IgD-negative memory B cell (primary cell): ENCODE results near the gene ZNF436. TPM values are rescaled to one million over a fixed set of nuclear protein-coding genes. Genes with fewer than 3 reads are reported as not detected.

Experiments used
- H3K27ac Mint-ChIP-seq, 3 donors: one replicate each; pipeline ENCODE4 v1.8.0; 2020 to 2022; ENCODE audit warnings: mild to moderate bottlenecking in 3 of 3, mixed read lengths in 3 of 3, moderate library complexity in 1 of 3
- H3K27me3 Mint-ChIP-seq: one replicate; pipeline ENCODE4 v1.8.0; 2021; ENCODE audit warnings: mixed read lengths
- H3K36me3 Mint-ChIP-seq: one replicate; pipeline ENCODE4 v1.8.0; 2020; ENCODE audit warnings: mild to moderate bottlenecking, mixed read lengths
- H3K4me1 Mint-ChIP-seq, 3 donors: one replicate each; pipeline ENCODE4 v1.8.0; 2020 to 2022; ENCODE audit warnings: mixed read lengths in 3 of 3, mild to moderate bottlenecking in 1 of 3
- H3K4me3 Mint-ChIP-seq, 4 donors: one replicate each; pipeline ENCODE4 v1.8.0; 2020 to 2022; ENCODE audit warnings: mild to moderate bottlenecking in 4 of 4, mixed read lengths in 4 of 4, moderate library complexity in 3 of 4
- H3K9me3 Mint-ChIP-seq, 3 donors: one replicate each; pipeline ENCODE4 v1.8.0; 2020 to 2021; ENCODE audit warnings: mixed read lengths in 3 of 3, mild to moderate bottlenecking in 1 of 3
- polyA plus RNA-seq: library from polyadenylated mRNA; unstranded; fragments of 300-500 nt; fragmentation: Illumina TruSeq; gene quantifications from one replicate; pipeline ENCODE4 v1.2.3, GENCODE V29; 2021

ZNF436 gene
- polyA plus RNA-seq, 1 donor from 2014 or later: 2.5 TPM

GRCh38 chr1:23362218-23362713, 7.4 kb downstream of the ZNF436 start:
- no peak overlapping the region for H3K4me3 Mint-ChIP-seq
- H3K9me3 Mint-ChIP-seq: peaks cover 15 to 33% (median 29%) of the 10 kb centered on the region in 3 donors
- no peaks in the 10 kb centered on the region for H3K27me3 Mint-ChIP-seq
- peaks cover 33% of the 10 kb centered on the region for H3K36me3 Mint-ChIP-seq
- H3K4me1 Mint-ChIP-seq: peaks cover 3 to 9% (median 9%) of the 10 kb centered on the region in 3 donors
- H3K27ac Mint-ChIP-seq: peak overlapping the region in 1 of 3 donors; percentile 35

DNA sequence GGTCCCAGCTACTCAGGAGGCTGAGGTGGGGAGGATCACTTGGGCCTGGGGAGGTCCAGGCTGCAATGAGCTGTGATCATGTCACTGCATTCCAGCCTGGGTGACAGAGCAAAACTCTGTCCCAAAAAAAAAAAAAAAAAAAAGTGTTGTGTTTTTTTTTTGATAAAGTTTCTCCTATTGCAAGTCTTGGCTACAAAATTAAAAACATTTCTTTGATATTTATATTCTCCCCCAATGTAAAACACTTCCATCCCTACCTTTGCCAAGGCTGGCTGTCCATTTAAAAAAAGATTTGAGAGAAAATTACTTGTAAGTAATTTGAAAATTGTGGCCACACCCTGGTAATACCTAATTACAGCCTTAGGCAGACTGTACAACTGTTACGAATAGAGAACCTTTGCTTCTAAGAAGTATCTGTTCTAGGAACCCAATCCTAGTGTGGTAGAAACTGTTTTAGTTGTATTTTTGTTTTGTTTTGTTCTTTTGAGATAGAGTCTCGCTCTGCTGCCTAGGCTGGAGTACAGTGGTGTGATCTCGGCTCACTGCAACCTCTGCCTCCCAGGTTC, 11.2 kb downstream of the ZNF436 start:
- Mint-ChIP-seq H3K9me3 (peaks cover 15 to 33% (median 26%) of the 10 kb centered on the region in 3 donors), H3K27me3 (no peaks in the 10 kb centered on the region), H3K36me3 (peaks cover 24% of the 10 kb centered on the region), H3K4me1 (no peaks in the 10 kb centered on the region), H3K27ac (no peak overlapping the region), H3K4me3 (no peak overlapping the region)

DNA sequence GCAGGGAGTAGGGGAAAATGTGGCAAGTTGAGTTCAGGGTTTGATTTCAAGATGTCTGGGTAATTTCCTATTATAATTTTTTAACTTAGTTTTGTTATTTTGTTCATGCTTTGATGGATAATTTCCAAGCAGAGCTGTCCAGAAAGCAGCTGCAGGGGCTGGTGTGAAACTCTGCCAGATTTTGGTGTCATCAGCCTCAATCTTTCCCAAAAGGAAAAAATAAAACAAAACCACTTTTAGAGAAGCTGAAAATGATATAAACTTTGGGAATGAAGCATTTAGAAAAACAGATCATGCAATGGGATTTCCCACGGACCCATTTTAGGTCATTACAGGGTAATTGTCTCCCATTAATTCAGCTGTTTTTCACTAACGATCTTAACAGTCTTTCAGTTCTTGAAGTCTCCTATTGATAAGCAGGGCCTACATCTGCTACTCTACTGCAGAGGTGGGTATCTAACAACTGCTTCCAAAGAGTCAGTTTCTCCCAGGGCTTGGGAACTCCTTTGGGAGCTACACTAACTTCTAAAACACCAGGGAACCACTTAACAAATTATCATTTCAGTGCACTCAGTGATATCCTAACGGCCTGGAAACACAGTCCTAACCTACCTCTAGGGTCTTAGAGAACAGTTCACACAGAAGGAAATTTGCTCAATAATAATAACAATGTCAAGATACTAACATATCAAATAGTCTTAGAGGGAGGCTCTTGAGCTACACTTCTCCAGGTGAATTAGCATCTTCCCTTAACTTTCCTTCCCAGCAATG, 12.3 kb downstream of the ZNF436 start:
- no peak overlapping the region for H3K4me3 Mint-ChIP-seq
- H3K9me3 Mint-ChIP-seq: peaks cover 13 to 29% (median 18%) of the 10 kb centered on the region in 3 donors
- no peak overlapping the region for H3K27ac Mint-ChIP-seq
- H3K4me1 Mint-ChIP-seq: peaks cover 0 to 2% (median 0%) of the 10 kb centered on the region in 3 donors
- no peaks in the 10 kb centered on the region for H3K27me3 Mint-ChIP-seq
- peaks cover 19% of the 10 kb centered on the region for H3K36me3 Mint-ChIP-seq

GRCh38 chr1:23356471-23357137, 13.0 kb downstream of the ZNF436 start:
- Mint-ChIP-seq H3K36me3 (peaks cover 14% of the 10 kb centered on the region), H3K9me3 (peaks cover 9 to 22% (median 18%) of the 10 kb centered on the region in 3 donors), H3K27ac (no peak overlapping the region), H3K4me1 (peaks cover 0 to 2% (median 0%) of the 10 kb centered on the region in 3 donors), H3K4me3 (no peak overlapping the region), H3K27me3 (no peaks in the 10 kb centered on the region)

GRCh38 chr1:23354245-23354644, 15.4 kb downstream of the ZNF436 start:
- H3K4me1 Mint-ChIP-seq: peaks cover 0 to 2% (median 0%) of the 10 kb centered on the region in 3 donors
- peak overlapping the region in 1 of 3 donors; percentile 2 for H3K27ac Mint-ChIP-seq

DNA sequence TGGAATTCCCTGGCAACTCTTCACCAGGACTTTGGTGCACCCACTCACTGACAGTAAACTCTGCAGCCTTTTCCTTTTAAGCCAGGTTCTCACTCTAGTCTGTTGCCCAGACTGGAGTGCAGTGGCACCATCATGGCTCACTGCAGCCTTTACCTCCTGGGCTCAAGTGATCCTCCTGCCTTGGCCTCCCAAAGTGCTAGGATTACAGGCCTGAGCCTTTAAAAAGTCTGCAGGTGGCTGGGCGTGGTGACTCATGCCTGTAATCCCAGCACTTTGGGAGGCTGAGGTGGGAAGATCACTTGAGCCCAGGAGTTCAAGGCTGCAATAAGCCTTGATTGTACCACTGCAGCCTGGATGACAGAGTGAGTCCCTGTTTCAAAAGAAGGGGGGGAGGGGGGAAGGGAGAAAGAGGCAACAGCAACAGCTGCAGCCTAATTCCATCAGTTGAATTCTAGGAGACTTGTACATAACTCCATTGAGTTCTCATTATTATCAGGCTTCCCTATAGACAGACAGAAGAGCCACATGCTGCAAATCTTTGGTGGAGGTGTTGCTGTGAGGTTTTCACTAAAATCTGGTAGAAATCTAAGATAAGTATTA, 17.4 kb downstream of the ZNF436 start:
- Mint-ChIP-seq H3K36me3 (no peaks in the 10 kb centered on the region), H3K4me3 (no peak overlapping the region), H3K9me3 (no peaks in the 10 kb centered on the region), H3K27ac (peak overlapping the region in 1 of 3 donors; percentile 39), H3K27me3 (no peaks in the 10 kb centered on the region), H3K4me1 (peaks cover 0 to 2% (median 0%) of the 10 kb centered on the region in 3 donors)

More at GRCh38 chr1:23354245-23354644, 15.4 kb downstream of the ZNF436 start:
- no peak overlapping the region for H3K4me3 Mint-ChIP-seq
- no peaks in the 10 kb centered on the region for H3K36me3 Mint-ChIP-seq
- H3K27me3 Mint-ChIP-seq: no peaks in the 10 kb centered on the region
- H3K9me3 Mint-ChIP-seq: peaks cover 0 to 7% (median 4%) of the 10 kb centered on the region in 3 donors

DNA sequence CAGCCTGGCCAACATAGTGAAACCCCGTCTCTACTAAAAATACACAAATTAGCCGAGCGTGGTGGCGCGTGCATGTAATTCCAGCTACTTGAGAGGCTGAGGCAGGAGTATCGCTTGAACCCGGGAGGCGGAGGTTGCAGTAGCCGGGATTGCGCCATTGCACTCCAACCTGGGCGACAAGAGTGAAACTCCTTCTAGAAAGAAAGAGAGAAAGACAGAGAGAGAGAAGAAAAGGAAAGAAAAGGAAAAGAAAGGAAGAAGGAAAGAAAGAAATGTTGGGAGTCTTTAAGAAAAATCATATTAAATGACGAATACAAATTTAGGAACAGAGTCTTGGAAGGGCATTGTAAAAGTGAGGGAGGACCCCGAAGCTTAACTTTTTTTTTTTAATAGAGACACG, 23.7 kb downstream of the ZNF436 start:
- Mint-ChIP-seq H3K9me3 (no peaks in the 10 kb centered on the region), H3K4me3 (peak overlapping the region; percentile 30 to 77 (median 74)), H3K4me1 (peaks cover 23 to 32% (median 25%) of the 10 kb centered on the region in 3 donors), H3K27me3 (no peaks in the 10 kb centered on the region), H3K27ac (peak overlapping the region in 2 of 3 donors; percentile 61 to 82), H3K36me3 (no peaks in the 10 kb centered on the region)

DNA sequence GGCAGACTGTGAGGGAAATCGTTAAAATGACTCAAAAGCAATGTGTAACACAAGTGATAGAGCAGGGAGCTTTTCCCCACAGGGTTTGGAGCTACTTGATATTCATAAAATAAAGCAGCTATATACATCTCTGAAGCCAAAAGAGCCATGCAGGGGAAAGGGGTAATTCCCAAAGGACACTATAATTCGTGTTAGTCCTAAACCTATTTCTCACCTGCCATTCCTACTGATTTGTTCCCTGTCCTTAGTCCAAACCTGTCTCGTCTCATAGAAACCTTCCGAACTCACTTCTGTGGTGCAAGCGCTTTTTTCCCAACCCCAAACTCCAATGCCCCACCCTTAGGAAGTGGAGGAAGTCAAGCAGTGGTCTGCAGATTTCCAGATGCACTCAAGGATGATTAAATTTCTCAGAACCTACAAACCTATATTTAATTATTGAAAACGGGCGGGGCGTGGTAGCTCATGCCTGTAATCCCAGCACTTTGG, 24.6 kb downstream of the ZNF436 start:
- no peaks in the 10 kb centered on the region for H3K27me3 Mint-ChIP-seq
- peak overlapping the region; percentile 93 to 99 (median 94) for H3K4me3 Mint-ChIP-seq
- H3K27ac Mint-ChIP-seq: peak overlapping the region; percentile 37 to 96 (median 91)
- peaks cover 32 to 41% (median 33%) of the 10 kb centered on the region in 3 donors for H3K4me1 Mint-ChIP-seq
- H3K36me3 Mint-ChIP-seq: no peaks in the 10 kb centered on the region
- H3K9me3 Mint-ChIP-seq: no peaks in the 10 kb centered on the region

DNA sequence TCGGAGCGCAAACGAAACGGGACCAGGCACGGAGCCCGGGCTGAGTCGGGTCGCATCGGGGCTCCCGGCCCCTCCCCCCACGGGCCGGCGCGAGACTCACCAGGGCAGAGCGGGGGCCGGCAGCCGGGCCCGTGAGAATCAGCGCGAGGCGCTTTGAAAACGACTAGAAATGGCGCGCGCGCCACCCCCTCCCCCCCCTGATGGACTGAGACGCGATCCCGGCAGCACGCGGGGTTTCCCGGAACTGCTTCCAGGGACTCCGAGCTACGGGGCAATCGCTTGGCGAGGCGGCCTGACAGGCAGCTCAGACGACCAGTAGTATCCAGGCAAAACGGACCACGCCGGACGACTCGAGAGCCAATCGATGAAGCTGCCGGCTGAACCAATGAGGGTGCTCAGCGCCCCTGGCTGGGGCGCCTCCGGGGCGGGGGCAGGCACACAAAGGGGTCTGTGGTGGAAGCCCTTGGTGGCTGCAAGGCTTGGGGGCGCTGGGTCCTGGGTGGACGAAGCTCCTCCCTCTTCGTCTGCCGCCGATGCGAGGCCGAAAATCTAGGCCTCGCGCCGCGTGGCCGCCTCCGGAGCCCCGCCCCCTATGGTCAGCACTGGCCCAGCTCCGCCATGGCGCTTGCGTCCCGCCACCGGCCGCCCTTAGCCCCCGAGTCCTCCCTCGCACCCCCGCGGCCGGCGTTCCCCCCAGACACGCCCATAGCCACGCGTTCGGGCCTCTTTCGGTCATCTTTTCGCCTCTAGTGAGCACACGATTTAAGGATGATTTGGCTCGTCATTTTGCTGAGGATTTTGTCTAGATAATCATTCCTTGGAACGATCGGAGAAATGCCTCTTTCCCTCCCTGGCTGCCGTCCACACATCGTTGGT, 25.3 kb downstream of the ZNF436 start, which contains the start of gene HNRNPR:
Gene HNRNPR (minus strand): TSS at position 174 of the 876 bp plus-strand sequence. CDS start 3,276 bp downstream, outside the sequence.
- Mint-ChIP-seq H3K27ac (peak within 1 kb of the TSS; percentile 91 to 96 (median 96)), H3K4me3 (peak within 1 kb of the TSS; percentile 93 to 99 (median 94)), H3K36me3 (no peaks in the 10 kb centered on the region), H3K27me3 (peaks cover 1% of the 10 kb centered on the region), H3K9me3 (no peaks in the 10 kb centered on the region), H3K4me1 (peaks cover 38 to 47% (median 38%) of the 10 kb centered on the region in 3 donors)

DNA sequence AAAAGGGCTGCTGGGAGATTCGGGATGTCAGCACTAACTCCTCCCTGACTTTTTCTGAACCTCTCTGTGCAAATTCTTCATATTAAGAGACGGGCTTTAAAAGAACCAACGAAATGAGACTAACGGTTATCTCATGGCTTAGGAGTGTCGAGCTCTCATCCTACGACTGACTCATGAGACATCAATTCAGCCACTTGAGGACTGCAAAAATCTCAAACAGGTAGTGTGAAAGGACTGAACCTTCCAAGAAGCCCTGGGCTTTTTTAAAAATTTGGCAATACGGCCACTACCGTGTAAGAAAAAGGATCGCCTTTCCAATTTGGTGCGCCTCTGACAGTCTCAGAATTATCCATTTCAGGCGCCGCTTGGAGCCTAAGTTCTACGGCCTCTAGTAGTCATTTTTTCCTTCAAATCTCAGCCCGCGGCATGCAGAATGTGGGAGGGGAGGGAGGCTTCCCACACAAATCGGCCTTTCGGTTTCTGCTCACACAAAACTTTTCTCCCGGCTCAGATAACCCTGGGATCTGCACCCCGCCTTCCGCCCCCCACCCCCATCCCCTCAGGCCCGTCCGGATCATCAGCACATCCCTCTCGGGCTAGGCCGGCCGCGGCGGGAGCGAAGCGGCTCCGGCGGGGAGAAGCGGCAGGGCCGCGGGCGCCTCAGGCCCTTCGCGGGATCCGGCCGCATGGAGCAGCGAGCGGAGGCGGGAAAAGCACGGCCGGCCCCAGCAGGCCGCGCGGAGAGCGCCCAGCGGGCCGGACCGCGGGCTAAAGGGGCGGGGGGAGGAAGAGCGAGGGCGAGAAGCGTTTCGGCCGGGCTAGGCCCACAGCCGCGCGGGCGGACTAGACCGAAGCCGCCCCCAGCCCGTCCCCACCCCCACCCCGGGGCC, 26.2 kb downstream of the ZNF436 start:
- Mint-ChIP-seq H3K4me3 (peak overlapping the region; percentile 93 to 99 (median 94)), H3K27ac (peak overlapping the region; percentile 87 to 96 (median 91)), H3K27me3 (peaks cover 1% of the 10 kb centered on the region), H3K36me3 (no peaks in the 10 kb centered on the region), H3K9me3 (no peaks in the 10 kb centered on the region), H3K4me1 (peaks cover 41 to 52% (median 44%) of the 10 kb centered on the region in 3 donors)

GRCh38 chr1:23341931-23342692, 27.5 kb downstream of the ZNF436 start:
- peaks cover 2% of the 10 kb centered on the region for H3K36me3 Mint-ChIP-seq
- no peaks in the 10 kb centered on the region for H3K9me3 Mint-ChIP-seq

DNA sequence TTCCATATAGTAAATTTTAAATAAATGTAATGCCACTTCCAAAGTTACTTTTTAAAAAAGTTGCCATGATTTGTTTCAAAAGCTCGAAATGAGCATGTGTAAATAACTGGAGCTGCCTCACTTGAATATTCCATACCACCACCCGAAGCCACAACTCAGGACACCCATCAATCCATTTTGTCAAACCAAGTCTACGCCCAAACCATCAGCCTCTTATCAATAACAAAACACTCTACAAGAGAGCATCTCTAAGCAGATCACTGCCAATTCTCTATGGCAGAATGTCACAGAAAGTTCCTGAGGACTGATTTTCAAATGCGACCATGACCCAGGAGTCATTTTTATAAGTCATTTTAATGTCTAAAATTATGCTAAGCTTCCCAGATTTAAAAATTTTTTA, 30.0 kb downstream of the ZNF436 start:
- H3K4me1 Mint-ChIP-seq: peaks cover 45 to 59% (median 49%) of the 10 kb centered on the region in 3 donors
- H3K36me3 Mint-ChIP-seq: peaks cover 2% of the 10 kb centered on the region
- peak overlapping the region in 2 of 4 donors; percentile 58 to 94 for H3K4me3 Mint-ChIP-seq
- no peaks in the 10 kb centered on the region for H3K9me3 Mint-ChIP-seq
- H3K27ac Mint-ChIP-seq: peak overlapping the region in 1 of 3 donors; percentile 7
- peaks cover 1% of the 10 kb centered on the region for H3K27me3 Mint-ChIP-seq

More at GRCh38 chr1:23341931-23342692, 27.5 kb downstream of the ZNF436 start:
- Mint-ChIP-seq H3K4me3 (peak overlapping the region; percentile 87 to 94 (median 92)), H3K27me3 (peaks cover 1% of the 10 kb centered on the region), H3K4me1 (peaks cover 48 to 59% (median 48%) of the 10 kb centered on the region in 3 donors), H3K27ac (peak overlapping the region in 2 of 3 donors; percentile 48 to 96)
